A673 (cell line): ENCODE data around the gene ZFPL1. TPM values are rescaled to one million over a fixed set of nuclear protein-coding genes. Genes with fewer than 3 reads are reported as not detected.

Experiments
- BruUV-seq: library from RNA; stranded (reverse); fragments of 400-500 nt; replicated peaks from 2 replicates; lab custom pipeline; 2021; lab: Mats Ljungman, UMichigan
- CTCF ChIA-PET: fragments of 300-600 bp; sonication (Branson Sonifier 250); formaldehyde crosslinking; loops from one replicate; lab custom pipeline; 2022; ENCODE audit warnings: antibody characterized with exemption; lab: Charles Lee
- POLR2A ChIA-PET: fragments of 300-600 bp; sonication (Branson Sonifier 250); formaldehyde crosslinking; loops from one replicate; lab custom pipeline; 2022; ENCODE audit warnings: antibody characterized with exemption; ENCODE audit not compliant: low non-redundant PET; lab: Charles Lee
- DNase-seq: peaks from one replicate; pipeline ENCODE4 v3.0.0-alpha.2; 2015; ENCODE audit warnings: low spot score
- H3K27ac ChIP-seq: fragments of 200-600 bp; sonication (generic); 2 replicates; pipeline ENCODE4 v1.5.1; 2016; ENCODE audit warnings: mixed run types, low read depth, mild to moderate bottlenecking, mixed read lengths, antibody characterized with exemption, low read length; ENCODE audit not compliant: poor library complexity, severe bottlenecking
- H3K27me3 ChIP-seq: fragments of 200-600 bp; sonication (generic); replicated peaks from 2 replicates; pipeline ENCODE4 v1.6.1; 2017; ENCODE audit warnings: mixed run types, low read depth, mild to moderate bottlenecking, mixed read lengths, antibody characterized with exemption, low read length; ENCODE audit not compliant: insufficient read depth, poor library complexity
- H3K36me3 ChIP-seq: fragments of 200-600 bp; sonication (generic); 2 replicates; pipeline ENCODE4 v1.6.1; 2016; ENCODE audit warnings: mixed run types, mild to moderate bottlenecking, mixed read lengths, antibody characterized with exemption, low read length; ENCODE audit not compliant: insufficient read depth, poor library complexity, severe bottlenecking
- H3K4me1 ChIP-seq: fragments of 200-600 bp; sonication (generic); 2 replicates; pipeline ENCODE4 v1.6.1; 2017; ENCODE audit warnings: mixed run types, mild to moderate bottlenecking, mixed read lengths, antibody characterized with exemption, low read length; ENCODE audit not compliant: insufficient read depth, poor library complexity, severe bottlenecking
- H3K4me3 ChIP-seq: fragments of 200-600 bp; sonication (generic); 2 replicates; pipeline ENCODE4 v1.5.1; 2016; ENCODE audit warnings: low read depth, mixed run types, mild to moderate bottlenecking, mixed read lengths, low read length; ENCODE audit not compliant: poor library complexity, severe bottlenecking
- H3K9me3 ChIP-seq: fragments of 200-600 bp; sonication (generic); 2 replicates; pipeline ENCODE4 v1.6.1; 2016; ENCODE audit warnings: mixed run types, low read depth, mild to moderate bottlenecking, mixed read lengths, antibody characterized with exemption, low read length; ENCODE audit not compliant: poor library complexity, severe bottlenecking
- CTCF ChIP-seq: fragments of 300-800, 200-600 bp; sonication (generic); conservative IDR thresholded peaks from 2 replicates; pipeline ENCODE4 v1.5.1; 2017; ENCODE audit warnings: low read depth, mild to moderate bottlenecking, antibody characterized with exemption, low read length, moderate library complexity, mixed read lengths
- EZH2 ChIP-seq: fragments of 200-600 bp; sonication (generic); IDR thresholded peaks from 2 replicates; pipeline ENCODE4 v1.6.1; 2017; ENCODE audit warnings: borderline replicate concordance, low read depth, mild to moderate bottlenecking, mixed read lengths, antibody characterized with exemption, low read length; ENCODE audit not compliant: poor library complexity, severe bottlenecking
- intact Hi-C: fragments of 100-400 bp; cut with micrococcal nuclease; formaldehyde crosslinking; loops from one replicate; pipeline ENCODE4 v1.10.0; 2022; ENCODE audit not compliant: unreplicated experiment
- total RNA-seq: library from RNA; stranded (reverse); gene quantifications from 2 replicates; pipeline ENCODE4 v1.2.3, GENCODE V29; 2021

ZFPL1 gene
- total RNA-seq, 1 experiment from 2014 or later, result 46.6 TPM

- Histone ChIP-seq H3K4me1 (peaks cover 5% of the 10 kb centered on the region), H3K27me3 (no peaks in the 10 kb centered on the region), H3K27ac (peak within 1 kb of the TSS; percentile 82), H3K4me3 (peak within 1 kb of the TSS; percentile 89), H3K9me3 (no peaks in the 10 kb centered on the region), H3K36me3 (peaks cover 3% of the 10 kb centered on the region)
- intact Hi-C loops, result no loop called here
- BruUV-seq, result no TSS peak
- peak; percentile 96 for DNase-seq
- ChIA-PET CTCF (no interaction called here), POLR2A (no interaction called here)
- TF ChIP-seq CTCF, result no peak
- TF ChIP-seq EZH2, result no peak
These were observed 12.2 kb downstream of the ZFPL1 start, which contains the start of gene VPS51 for GRCh38 chr11:65095974-65096806. VPS51 (plus strand) TSS chr11:65096214; CDS start chr11:65096251, 37 bp downstream.

GRCh38 chr11:65096926-65097325, 12.9 kb downstream of the ZFPL1 start:
- BruUV-seq, result TSS peak; percentile 42
- Histone ChIP-seq H3K36me3 (peaks cover 3% of the 10 kb centered on the region), H3K9me3 (no peaks in the 10 kb centered on the region), H3K27ac (peak overlapping the region; percentile 82), H3K4me1 (peaks cover 5% of the 10 kb centered on the region), H3K4me3 (peak overlapping the region; percentile 89), H3K27me3 (no peaks in the 10 kb centered on the region)
- ChIA-PET POLR2A (no interaction called here), CTCF (no interaction called here)
- intact Hi-C loops, result no loop called here
- no peak for DNase-seq
- TF ChIP-seq CTCF, result no peak
- no peak for TF ChIP-seq EZH2

- CTCF ChIA-PET, result interaction anchor here (0.7 kb wide), 1 partner anchor 11 kb away, joined by 3 read pairs; the partner anchor contains the start of gene TM7SF2
- Histone ChIP-seq H3K4me3 (no peak overlapping the region), H3K36me3 (peaks cover 3% of the 10 kb centered on the region), H3K4me1 (peaks cover 5% of the 10 kb centered on the region), H3K27me3 (no peaks in the 10 kb centered on the region), H3K9me3 (no peaks in the 10 kb centered on the region), H3K27ac (no peak overlapping the region)
- intact Hi-C loops, result no loop called here
- DNase-seq, result no peak
- no TSS peak for BruUV-seq
- TF ChIP-seq CTCF (peak; percentile 29; the same call in 1 of the 2 replicates), EZH2 (no peak)
- POLR2A ChIA-PET, result no interaction called here
These were observed 16.8 kb downstream of the ZFPL1 start for GRCh38 chr11:65100674-65101350.
